H1 (cell line): ENCODE data around the gene AUH. TPM values are rescaled to one million over a fixed set of nuclear protein-coding genes. Genes with fewer than 3 reads are reported as not detected.

ENCODE experiments used
- BACH1 ChIP-seq: IDR thresholded peaks from 2 replicates; pipeline ENCODE4 v1.6.1; 2012; ENCODE audit warnings: low read length, improper control_type of control experiment
- GABPA ChIP-seq: IDR thresholded peaks from 2 replicates; pipeline ENCODE4 v1.6.1; 2011; ENCODE audit warnings: mild to moderate bottlenecking, low read length, moderate library complexity, borderline replicate concordance; ENCODE audit not compliant: insufficient read depth
- HDAC2 ChIP-seq, 2 experiments: fragments of 300-600 bp in 1 of 2; sonication (generic) in 1 of 2; IDR thresholded peaks; 2 replicates each; pipeline ENCODE4 v1.6.1; 2011 to 2012; ENCODE audit warnings: low read depth in 2 of 2, low read length in 2 of 2, mild to moderate bottlenecking in 2 of 2, moderate library complexity in 2 of 2, borderline replicate concordance in 1 of 2, inconsistent platforms in 1 of 2
- KDM5A ChIP-seq: fragments of 200-600 bp; IDR thresholded peaks from 2 replicates; pipeline ENCODE4 v1.7.1; 2012; ENCODE audit warnings: mild to moderate bottlenecking, low read length, inconsistent platforms, mixed read lengths
- polyA plus RNA-seq, 7 experiments: library from polyadenylated mRNA; depleted of rRNA in 3 of 7; stranded (reverse) in 5 of 7; unstranded in 2 of 7; fragments of >200 nt in 5 of 7; fragments of 200-250 nt in 2 of 7; gene quantifications; 1 replicate in 5 of 7; 2 replicates in 1 of 7; 4 replicates in 1 of 7; pipeline versions ENCODE4 v1.2.1 to v1.2.3, GENCODE V29; 2011 to 2013; ENCODE audit warnings: missing spikeins in 2 of 7, mixed read lengths in 2 of 7
- total RNA-seq: library from RNA; stranded (reverse); fragmentation: NEBNext Ultra II Directional; extraction: Animal tissue kit (Norgen Biotek cat#: 25700); gene quantifications from 2 replicates; pipeline ENCODE4 v1.2.1, GENCODE V29; 2021
- TF ChIP-seq, protein P1 (sequence below): IDR thresholded peaks from 2 replicates; pipeline ENCODE4 v1.6.1; 2012; ENCODE audit warnings: inconsistent platforms

The AUH gene
- total and polyA plus RNA-seq, 2 of the 8 experiments (the other 6 are each of a cell fraction or from before 2014, with no cell fraction given): 5.8 to 21.9 TPM

GRCh38 chr9:91279296-91280204 lies 82.2 kb downstream of the AUH start (continued):
- TF ChIP-seq KDM5A (no peak), HDAC2 (IDR thresholded peaks at IDR 0.05; ENCODE audit: borderline replicate concordance in 1 of 2, low read depth in 2 of 2, low read length in 2 of 2) (no peak), GABPA (no peak), BACH1 (no peak)
- TF ChIP-seq, protein P1, sequence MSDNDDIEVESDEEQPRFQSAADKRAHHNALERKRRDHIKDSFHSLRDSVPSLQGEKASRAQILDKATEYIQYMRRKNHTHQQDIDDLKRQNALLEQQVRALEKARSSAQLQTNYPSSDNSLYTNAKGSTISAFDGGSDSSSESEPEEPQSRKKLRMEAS: no peak
- TF ChIP-seq, all 59 proteins: peak for 0
